Measurements from ENCODE around the gene CAPS2. TPM values are rescaled to one million over a fixed set of nuclear protein-coding genes. Genes with fewer than 3 reads are reported as not detected.

CAPS2 gene
- total and polyA plus RNA-seq, 2 donors (not counting 3 experiments of a cell fraction or from before 2014, with no cell fraction given), result 0.61 to 1.7 TPM

GRCh38 chr12:75322464-75322863 lies 7.7 kb downstream of the CAPS2 start:
- no TSS peak for BruUV-seq (replicated peaks)
- no peak for DNase-seq (ENCODE audit: low read depth, low spot score)
- H4K20me1 ChIP-seq (replicated peaks; ENCODE audit: control insufficient read depth, extremely low read depth, insufficient read depth, low read length), result no peaks in the 10 kb centered on the region
- TF ChIP-seq CTCF (IDR thresholded peaks at IDR 0.05; ENCODE audit: extremely low read depth in 1 of 2, insufficient read depth in 1 of 2, low read depth in 1 of 2, low read length in 2 of 2), result no peak
- TF ChIP-seq POLR2AphosphoS5 (IDR thresholded peaks at IDR 0.05; ENCODE audit: insufficient read depth, low read depth, low read length), result no peak
- no peak for TF ChIP-seq GATA2 (IDR thresholded peaks at IDR 0.05; ENCODE audit: insufficient read depth, insufficient read length, low read depth, low read length)
- TF ChIP-seq MAX (IDR thresholded peaks at IDR 0.05; ENCODE audit: insufficient read depth, insufficient read length), result no peak
- TF ChIP-seq MYC (IDR thresholded peaks at IDR 0.05; ENCODE audit: low read depth, low read length), result no peak
- no peak for TF ChIP-seq POLR2A (IDR thresholded peaks at IDR 0.05; ENCODE audit: low read depth, low read length)
- no peak for TF ChIP-seq JUN (IDR thresholded peaks at IDR 0.05; ENCODE audit: borderline replicate concordance, insufficient read depth, insufficient read length, low read depth)
- TF ChIP-seq EZH2 (IDR thresholded peaks at IDR 0.05; ENCODE audit: borderline replicate concordance, low read depth, low read length, severe bottlenecking), result no peak
- TF ChIP-seq FOS (IDR thresholded peaks at IDR 0.05; ENCODE audit: borderline replicate concordance, insufficient read depth, low read length), result no peak
- ChIA-PET POLR2A (no interaction called here), CTCF (interaction anchor here (1.7 to 1.8 kb wide), 2 partner anchors 9 to 13 kb away, joined by 6 read pairs; no protein-coding TSS in a partner anchor)
- dilution Hi-C loops (cut with MboI; ENCODE audit: extremely low pct_ligation_motif_present, low sequenced_read_pairs), result no loop called here
- H3K9ac ChIP-seq (replicated peaks; ENCODE audit: extremely low read depth, insufficient read depth, low read length), result no peak overlapping the region
- intact Hi-C loops (cut with micrococcal nuclease), result no loop called here
- no peak overlapping the region for H3K27ac ChIP-seq (ENCODE audit: insufficient read depth, low read depth, low read length)
- H3K4me1 ChIP-seq (ENCODE audit: control insufficient read depth, extremely low read depth, insufficient read depth, low read length), result no peaks in the 10 kb centered on the region
- H3K4me3 ChIP-seq (replicated peaks in 1 of 3; ENCODE audit: insufficient read depth in 1 of 3, low read depth in 1 of 3, low read length in 3 of 3), result no peak overlapping the region
- H2AFZ ChIP-seq (ENCODE audit: low read depth, low read length), result no peak overlapping the region
- no peaks in the 10 kb centered on the region for H3K9me3 ChIP-seq (replicated peaks; ENCODE audit: control insufficient read depth, insufficient read depth, low read length)
- no peak overlapping the region for H3K4me2 ChIP-seq (ENCODE audit: insufficient read depth, low read length)
- H3K79me2 ChIP-seq (ENCODE audit: control insufficient read depth, insufficient read depth, low read length), result no peaks in the 10 kb centered on the region
- H3K27me3 ChIP-seq (ENCODE audit: control insufficient read depth in 2 of 2, insufficient read depth in 2 of 2, low read length in 2 of 2), result no peaks in the 10 kb centered on the region
- no peaks in the 10 kb centered on the region for H3K9me1 ChIP-seq (replicated peaks; ENCODE audit: control insufficient read depth, extremely low read depth, insufficient read depth, low read length)
- FAIRE-seq, result no peak
- no peaks in the 10 kb centered on the region for H3K36me3 ChIP-seq (ENCODE audit: control insufficient read depth in 2 of 2, extremely low read depth in 1 of 2, insufficient read depth in 2 of 2, low read length in 2 of 2)
